ENCODE results near the gene INPP5A.

The INPP5A gene

GRCh38 chr10:132500781-132501415, 36.7 kb upstream of the INPP5A start:
- no peak overlapping the region for H3K27ac ChIP-seq (replicated peaks)
- no peak for DNase-seq (ENCODE audit: low read depth in 1 of 2, low spot score in 1 of 2)
- H3K27me3 ChIP-seq (ENCODE audit: insufficient read depth, poor library complexity, severe bottlenecking), result no peaks in the 10 kb centered on the region
- H3K4me3 ChIP-seq (replicated peaks; ENCODE audit: insufficient read depth, low read length), result no peak overlapping the region
- TF ChIP-seq CTCF (IDR thresholded peaks at IDR 0.05; ENCODE audit: insufficient read depth, low read length), result no peak

- Histone ChIP-seq H3K27ac (replicated peaks) (no peak overlapping the region), H3K27me3 (ENCODE audit: insufficient read depth, poor library complexity, severe bottlenecking) (no peaks in the 10 kb centered on the region), H3K4me3 (replicated peaks; ENCODE audit: insufficient read depth, low read length) (no peak overlapping the region)
- DNase-seq (ENCODE audit: low read depth in 1 of 2, low spot score in 1 of 2), result no peak
- TF ChIP-seq POLR2AphosphoS5 (IDR thresholded peaks at IDR 0.05; ENCODE audit: low read depth), result no peak
- TF ChIP-seq CTCF (IDR thresholded peaks at IDR 0.05; ENCODE audit: insufficient read depth, low read length), result no peak
- TF ChIP-seq GABPA (IDR thresholded peaks at IDR 0.05; ENCODE audit: low read depth), result no peak
- no peak for TF ChIP-seq REST (IDR thresholded peaks at IDR 0.05; ENCODE audit: insufficient replicate concordance, low read depth)
- no peak for TF ChIP-seq SPI1 (IDR thresholded peaks at IDR 0.05; ENCODE audit: borderline replicate concordance, low read depth)
Observed at GRCh38 chr10:132502544-132503300, 34.9 kb upstream of the INPP5A start.

- Histone ChIP-seq H3K4me3 (replicated peaks; ENCODE audit: insufficient read depth, low read length) (no peak overlapping the region), H3K27me3 (ENCODE audit: insufficient read depth, poor library complexity, severe bottlenecking) (no peaks in the 10 kb centered on the region), H3K27ac (replicated peaks) (no peak overlapping the region)
- no peak for DNase-seq (ENCODE audit: low read depth in 1 of 2, low spot score in 1 of 2)
- TF ChIP-seq GABPA (IDR thresholded peaks at IDR 0.05; ENCODE audit: low read depth) (no peak), SPI1 (IDR thresholded peaks at IDR 0.05; ENCODE audit: borderline replicate concordance, low read depth) (no peak), REST (IDR thresholded peaks at IDR 0.05; ENCODE audit: insufficient replicate concordance, low read depth) (no peak), POLR2AphosphoS5 (IDR thresholded peaks at IDR 0.05; ENCODE audit: low read depth) (no peak), CTCF (IDR thresholded peaks at IDR 0.05; ENCODE audit: insufficient read depth, low read length) (no peak)
Observed at GRCh38 chr10:132503581-132504421, 33.8 kb upstream of the INPP5A start.
